Raji (cell line): ENCODE measurements around the gene ACTN4.

Experiments used
- POLR2A ChIP-seq: IDR thresholded peaks from 2 replicates; pipeline ENCODE4 v1.6.1; 2011; ENCODE audit warnings: low read depth, low read length, control low read depth; ENCODE audit not compliant: insufficient read depth

The ACTN4 gene

DNA sequence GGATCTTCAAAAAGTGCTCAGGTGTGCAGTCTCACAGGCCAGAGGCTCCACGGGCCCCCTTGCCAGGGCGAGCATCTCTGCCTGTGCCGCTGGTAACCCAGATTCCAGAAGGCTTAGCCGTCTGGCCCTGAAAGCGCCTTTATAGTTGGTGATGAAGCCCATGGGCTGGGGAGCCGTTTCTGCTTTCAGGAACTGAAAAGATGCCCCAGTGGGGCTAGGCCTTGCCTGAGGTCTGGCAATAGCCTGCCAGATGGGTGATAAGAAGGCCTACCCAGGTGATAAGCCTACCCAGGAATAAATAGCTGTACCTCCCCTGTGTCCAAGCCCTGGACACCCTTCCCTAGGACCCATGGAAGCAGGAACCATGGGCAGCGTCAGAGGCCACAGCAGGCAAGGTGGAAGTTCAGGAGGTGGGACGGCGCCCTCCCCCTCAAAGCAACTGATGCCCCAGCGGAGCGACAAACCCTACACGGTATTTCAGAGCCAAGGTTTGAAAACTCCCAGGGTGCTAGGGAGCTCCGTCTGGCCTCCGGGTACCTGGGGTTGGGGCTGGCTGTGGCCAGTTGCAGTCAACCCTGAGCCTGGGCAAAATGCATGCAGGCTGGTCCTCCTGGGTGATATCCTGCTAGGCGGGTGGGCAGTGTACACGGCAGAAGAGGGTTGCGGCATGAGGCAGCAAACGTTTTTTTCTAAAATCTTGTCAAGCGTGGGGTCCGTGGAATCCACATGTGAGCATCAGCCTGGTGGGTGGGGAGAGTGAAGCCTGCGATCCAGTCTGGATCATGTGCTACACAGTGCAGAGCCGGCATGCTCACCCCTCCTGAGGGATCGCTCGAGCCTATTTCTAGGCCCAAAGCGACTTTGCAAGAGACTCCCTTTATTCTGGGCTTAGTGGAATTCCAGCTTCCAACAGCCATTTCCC, 45.3 kb downstream of the ACTN4 start:
- TF ChIP-seq POLR2A, result no peak

DNA sequence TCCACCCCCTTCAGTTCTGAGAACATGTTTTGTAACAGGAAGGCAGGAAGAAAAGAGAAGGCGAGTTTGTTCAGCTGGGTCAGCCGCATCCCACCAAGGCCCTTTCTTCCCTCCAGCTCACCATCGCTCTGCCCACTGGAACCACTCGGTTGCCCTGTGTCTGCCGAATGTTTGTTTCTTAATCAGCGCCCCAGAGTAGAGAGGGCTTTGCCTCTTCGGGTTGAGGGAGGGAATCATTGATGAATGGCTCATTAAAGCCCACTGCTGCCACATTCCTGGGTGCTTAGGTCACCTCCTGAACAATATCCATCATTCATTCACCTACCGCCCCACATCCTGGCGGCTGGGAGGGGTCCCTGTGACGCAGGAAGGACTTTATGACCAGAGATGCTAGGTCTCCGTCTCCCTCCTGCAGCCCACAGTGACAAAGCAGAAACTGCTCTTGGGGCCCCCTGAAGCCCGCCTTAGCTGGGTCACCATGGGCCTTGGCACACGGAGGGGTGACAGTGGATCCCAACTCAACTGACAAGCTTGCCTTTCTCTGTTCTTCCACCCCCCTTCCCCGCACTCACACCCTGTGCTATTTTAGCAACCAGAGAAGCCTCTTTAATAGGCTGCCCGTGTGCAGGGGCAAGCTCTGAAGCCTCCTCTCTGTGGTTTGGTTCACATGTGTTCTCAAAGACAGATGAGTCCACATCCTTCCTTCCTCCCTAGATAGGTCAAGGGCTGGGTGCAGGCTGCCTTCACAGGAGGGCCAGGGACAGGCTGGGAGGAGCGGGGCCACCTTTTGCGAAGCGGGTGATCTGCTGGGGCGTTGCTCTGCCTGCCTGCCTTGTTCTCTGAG, 46.2 kb downstream of the ACTN4 start:
- no peak for TF ChIP-seq POLR2A

DNA sequence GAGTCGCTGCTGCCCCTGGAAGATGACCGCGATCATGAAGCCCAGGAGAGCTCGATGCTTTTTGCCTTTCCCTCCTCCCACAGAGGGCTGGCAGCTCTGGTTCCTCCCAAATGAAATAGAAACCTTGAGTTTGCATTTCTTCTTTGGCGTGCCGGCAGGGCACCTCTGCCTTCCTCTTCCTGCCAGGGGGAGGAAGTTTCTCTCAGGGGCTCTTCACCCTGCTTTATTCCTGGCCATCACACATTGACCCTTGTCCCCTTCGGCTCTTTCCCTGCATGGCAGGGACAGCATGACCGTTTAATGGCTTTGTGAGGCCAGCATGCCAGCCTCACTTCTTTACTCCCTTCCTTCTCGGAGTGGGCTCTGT, 47.9 kb downstream of the ACTN4 start:
- TF ChIP-seq POLR2A, result no peak

DNA sequence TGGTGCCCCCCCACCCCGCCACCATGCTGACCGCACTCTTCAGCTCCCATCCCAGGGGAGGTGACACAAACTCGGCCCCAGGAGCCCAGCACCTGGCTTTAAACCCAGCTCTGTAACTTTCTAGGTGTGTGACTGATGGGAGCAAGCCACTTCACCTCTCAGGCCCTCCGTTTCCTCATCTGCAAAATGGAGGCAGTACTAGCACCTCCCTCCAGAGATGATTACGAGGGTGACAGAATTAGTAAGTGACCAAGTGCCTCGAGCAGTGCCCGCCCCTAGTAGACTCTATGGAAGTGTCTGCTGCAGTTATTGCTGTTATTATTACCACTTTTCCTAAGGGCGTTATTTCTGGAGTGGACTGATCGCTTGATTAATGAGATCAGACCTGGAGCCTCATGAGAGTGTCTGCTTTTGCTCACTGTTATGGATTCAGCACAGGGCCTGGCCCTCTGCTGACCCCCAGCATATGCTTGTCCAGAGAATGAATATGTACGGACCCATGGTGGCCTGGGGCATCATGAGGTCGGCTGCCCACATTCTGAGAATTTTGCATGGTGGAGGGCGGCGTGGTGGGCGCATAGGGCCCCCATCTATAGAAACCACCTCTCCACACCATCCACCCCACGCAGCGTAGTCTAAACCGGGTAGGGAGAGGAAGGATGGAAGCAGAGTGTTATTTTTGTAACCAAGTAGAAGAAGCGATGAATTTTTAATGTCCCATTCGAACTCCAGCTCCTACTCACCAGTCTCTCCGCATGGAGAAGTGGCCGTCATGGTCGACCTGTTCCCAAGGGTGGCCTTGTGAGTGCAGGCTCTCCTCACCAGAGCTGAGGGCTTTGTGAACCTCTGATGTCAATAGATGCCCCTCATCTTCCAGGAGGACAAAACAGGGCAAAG, 48.6 kb downstream of the ACTN4 start:
- no peak for TF ChIP-seq POLR2A

DNA sequence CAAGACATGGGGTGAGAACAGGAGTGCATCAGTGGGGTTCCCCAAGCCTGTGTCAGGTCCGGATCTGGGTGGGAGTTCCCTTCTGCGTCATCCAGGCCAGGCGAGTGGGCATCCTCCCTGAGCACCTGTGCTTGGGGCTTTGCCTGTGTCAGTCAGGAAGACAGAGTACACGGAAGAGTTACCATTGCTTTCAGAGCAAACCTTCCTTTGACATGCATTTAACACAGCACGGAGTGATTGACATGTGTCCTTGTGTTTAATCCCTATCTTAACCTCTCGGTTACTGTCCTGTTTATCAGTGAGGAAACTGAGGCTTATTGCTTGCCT, 49.2 kb downstream of the ACTN4 start:
- TF ChIP-seq POLR2A, result no peak

DNA sequence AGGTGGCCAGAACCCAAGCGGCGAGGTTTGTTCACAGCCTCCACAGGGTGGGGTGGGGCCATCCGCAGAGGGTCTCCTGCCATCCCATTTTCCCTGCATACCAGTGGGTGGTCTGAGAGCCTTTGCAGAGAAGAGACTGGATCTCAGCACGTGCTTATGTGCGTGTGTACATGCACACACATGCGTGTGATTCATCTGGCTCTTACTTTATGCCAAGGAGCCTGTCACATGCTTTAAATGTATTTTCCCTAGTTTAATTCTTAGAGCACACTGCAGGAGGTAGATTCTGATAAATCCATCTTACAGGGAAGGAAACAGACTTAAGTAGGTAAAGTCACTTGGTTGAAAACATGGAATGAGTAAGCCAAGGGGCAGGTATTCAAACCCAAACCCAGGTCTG, 49.7 kb downstream of the ACTN4 start:
- TF ChIP-seq POLR2A, result no peak

DNA sequence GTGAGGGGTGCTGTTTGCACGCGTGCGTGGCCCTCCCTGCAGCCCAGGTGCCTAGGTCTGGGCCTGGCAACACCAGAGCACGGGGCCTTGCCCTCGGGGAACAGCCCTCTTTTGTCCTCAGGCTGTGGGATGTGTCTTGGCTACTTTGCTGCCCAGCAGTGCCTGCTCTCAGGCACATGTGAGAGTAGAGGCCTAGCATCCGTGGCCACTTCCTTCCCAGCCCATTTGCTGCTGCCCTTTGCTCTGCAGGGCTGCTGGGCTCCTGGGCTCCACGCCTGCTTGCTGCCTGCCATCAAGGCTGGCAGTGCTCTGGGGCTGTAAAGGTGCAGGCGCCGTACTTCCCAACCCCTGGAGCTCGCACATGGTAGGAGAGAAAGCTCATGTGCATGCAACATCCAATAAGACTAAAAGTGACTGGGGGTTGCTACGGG, 50.2 kb downstream of the ACTN4 start:
- no peak for TF ChIP-seq POLR2A

DNA sequence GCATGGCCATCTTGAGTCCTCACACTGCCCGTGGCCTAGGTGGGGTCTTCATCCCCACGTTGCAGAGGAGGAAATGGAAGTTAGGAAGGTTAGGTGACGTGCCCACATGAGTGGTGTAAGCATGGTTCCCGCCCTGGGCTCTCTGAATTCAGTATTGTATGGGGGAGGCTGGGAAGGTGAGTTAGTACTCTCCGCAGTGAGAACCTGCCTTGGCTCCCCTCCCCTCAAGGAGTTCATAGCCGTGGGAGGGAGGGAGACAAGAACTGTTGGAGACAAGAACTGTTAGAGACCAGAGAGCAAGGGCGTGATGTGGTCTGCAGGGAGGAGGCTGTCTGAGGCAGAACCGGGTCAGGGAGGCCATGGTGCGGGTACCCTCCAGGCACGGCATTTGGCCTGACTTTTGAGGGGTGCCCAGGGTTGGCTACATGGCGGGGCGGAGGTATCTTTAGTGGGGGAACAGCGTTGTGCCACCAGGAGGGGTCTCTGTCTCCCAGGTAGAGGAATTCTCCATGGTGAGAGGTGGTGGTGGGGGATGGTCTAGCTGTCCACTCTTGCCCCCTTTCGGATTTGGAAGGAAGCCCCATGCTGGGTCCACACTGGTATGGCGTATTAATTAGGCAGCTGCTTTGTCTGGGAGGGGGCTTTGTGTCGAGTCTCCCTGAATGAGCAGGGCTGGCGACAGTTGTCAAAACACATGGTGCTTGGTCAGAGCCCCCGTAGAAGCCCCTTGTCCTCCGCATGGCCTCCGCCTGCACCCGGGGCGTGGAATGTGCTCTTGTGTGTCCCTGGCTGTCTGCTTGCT, 51.0 kb downstream of the ACTN4 start:
- TF ChIP-seq POLR2A, result no peak

DNA sequence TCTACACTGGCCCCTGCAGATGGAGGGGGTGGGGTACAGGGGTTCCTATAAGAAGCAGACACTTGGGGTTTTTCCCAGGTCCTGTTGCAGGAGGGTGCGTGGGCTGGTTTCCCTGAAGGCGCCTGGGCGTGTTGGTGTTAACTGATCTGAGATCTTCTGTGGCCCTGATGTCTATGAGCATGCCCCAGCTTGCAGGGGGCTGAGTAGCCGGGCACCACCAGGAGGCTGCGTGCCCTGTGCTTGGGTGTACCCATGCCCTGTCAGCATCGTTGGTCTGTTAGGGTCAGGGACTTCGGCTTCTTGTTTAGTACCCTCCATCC, 51.5 kb downstream of the ACTN4 start:
- TF ChIP-seq POLR2A, result no peak

DNA sequence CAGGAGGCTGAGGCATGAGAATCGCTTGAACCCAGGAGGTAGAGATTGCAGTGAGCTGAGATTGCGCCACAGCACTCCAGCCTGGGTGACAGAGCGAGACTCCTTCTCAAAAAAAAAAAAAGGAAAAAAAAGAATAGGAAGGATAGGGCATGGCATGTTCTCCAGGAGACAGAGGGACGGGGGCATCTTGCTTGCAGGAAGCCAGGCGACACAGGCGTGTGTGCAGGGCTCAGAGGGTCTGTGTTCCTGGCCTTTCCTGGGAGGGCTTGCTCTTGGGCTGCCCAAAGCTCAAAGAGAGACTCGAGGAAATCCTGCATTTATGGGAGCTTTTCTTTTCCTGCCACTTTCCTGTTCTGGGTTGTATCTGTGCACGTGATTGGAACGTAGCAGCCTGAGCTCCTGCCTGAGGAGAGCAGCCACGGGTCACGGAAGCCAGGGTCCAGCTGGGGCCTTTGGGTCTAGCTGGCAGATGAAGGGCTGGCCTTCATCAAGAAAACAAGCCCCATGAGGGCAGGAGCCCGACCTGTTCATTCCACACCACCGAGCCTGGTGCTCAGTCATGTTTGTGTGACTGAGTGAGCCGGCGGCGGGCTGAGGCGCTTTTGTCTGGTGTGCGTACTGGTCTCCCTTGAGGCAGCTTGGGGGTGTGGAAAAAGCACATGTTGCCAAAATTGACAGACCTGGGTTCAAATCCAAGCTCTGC, 52.3 kb downstream of the ACTN4 start:
- no peak for TF ChIP-seq POLR2A

DNA sequence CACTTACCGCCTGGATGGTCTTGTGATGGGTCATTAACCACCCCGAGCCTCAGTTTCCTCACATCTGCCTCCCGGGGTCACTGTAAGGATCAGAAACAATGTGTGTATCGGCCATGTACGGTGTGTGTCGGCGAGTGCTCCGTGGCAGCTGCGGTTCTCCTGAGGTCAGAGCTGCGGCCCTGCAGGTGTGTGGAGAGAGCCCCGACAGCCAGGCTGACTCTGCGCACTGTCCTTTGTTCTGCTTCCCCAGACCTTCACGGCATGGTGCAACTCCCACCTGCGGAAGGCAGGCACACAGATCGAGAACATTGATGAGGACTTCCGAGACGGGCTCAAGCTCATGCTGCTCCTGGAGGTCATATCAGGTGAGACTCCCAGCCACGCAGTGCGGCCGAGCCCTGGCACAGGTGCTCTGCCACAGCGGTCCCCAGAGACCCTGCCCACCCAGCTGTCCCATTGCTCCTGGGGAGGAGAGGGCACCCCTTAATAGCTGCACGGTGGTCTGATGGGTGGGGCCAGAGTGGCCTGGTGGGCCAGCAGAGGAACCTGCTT, 53.0 kb downstream of the ACTN4 start:
- TF ChIP-seq POLR2A, result no peak

DNA sequence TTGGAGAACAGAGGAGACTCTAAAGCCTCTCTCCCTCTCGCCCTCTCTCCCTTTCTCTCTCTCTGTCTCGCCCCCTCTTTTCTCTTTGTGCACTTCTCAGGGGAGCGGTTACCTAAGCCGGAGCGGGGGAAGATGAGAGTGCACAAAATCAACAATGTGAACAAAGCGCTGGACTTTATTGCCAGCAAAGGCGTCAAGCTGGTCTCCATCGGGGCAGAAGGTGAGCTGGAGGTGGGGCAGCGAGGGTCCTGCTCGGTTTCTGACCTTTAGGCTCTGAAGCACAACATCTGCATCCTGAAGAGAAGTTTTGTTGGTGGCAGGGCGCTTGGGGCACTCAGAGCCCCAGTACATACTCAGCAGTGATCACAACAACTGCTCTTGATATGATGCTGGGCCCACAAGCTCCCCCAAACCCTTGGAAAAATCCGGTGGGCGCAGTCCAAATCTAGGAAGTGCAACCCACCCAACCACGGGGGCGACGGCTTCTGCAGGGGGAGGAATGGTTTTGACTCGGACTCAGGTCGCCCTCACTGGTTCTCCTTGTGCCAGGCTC, 53.5 kb downstream of the ACTN4 start:
- no peak for TF ChIP-seq POLR2A

DNA sequence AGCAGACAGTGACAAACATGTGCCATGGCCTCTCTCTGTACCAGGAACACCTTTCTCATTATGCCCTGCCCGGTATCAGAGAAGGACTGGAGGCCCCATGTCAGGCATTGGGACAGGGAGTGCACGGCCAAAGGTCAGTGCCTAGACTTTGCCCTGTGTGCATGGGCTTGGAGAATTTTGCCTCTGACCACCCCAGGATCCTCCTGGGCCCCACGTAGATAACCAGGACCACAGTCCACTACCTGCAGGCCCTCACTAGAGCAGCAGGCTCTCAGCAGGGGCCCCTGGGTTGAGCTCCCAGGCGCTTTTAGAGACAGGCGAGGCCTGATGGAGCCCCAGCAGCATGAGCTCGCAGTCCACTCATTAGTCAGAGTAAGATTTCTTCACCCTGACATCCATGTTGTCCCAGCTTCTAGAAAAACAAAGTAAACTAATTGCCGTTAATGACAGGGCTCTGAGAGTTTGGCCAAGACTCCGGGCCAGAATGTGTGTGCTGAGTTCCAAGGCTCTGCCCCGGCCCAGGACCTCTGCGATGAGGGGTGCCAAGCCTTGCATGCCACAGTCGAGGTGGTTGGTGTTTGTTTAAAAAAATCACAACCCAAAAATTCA, 54.1 kb downstream of the ACTN4 start:
- TF ChIP-seq POLR2A, result no peak
